Mucosa of descending colon (tissue), 3 donors: ENCODE data around the gene TMTC2. TPM values are rescaled to one million over a fixed set of nuclear protein-coding genes. Genes with fewer than 3 reads are reported as not detected.
A peak's percentile ranks its signal among the peaks of the same experiment; 100 is the strongest.

ENCODE experiments used
- ATAC-seq: fragments of 200-7000 bp; cut with Tn5 transposase; one replicate; pipeline ENCODE4 v1.9.1; 2020; ENCODE audit warnings: mild to moderate bottlenecking, moderate library complexity
- DNase-seq, 3 donors: peaks; one replicate each; pipeline ENCODE4 v3.0.0-alpha.2; 2020
- H3K36me3 ChIP-seq: fragments of 200-600 bp; one replicate; pipeline ENCODE4 v1.8.0; 2021; ENCODE audit warnings: low read depth, mild to moderate bottlenecking
- H3K4me1 ChIP-seq: fragments of 200-600 bp; one replicate; pipeline ENCODE4 v1.8.0; 2021; ENCODE audit warnings: low read depth, mild to moderate bottlenecking
- H3K4me3 ChIP-seq: fragments of 200-600 bp; one replicate; pipeline ENCODE4 v1.8.0; 2021; ENCODE audit warnings: mild to moderate bottlenecking
- H3K9me3 ChIP-seq: fragments of 200-600 bp; one replicate; pipeline ENCODE4 v1.8.0; 2021; ENCODE audit warnings: mild to moderate bottlenecking
- intact Hi-C, 2 donors: fragments of 100-400 bp; cut with DNase I in 1 of 2; cut with micrococcal nuclease in 1 of 2; formaldehyde crosslinking; loops; one replicate each; pipeline versions ENCODE4 v1.11.0 to v1.11.1; 2022; cut with DNase I, micrococcal nuclease
- total RNA-seq, 3 donors: library from RNA; stranded (reverse); fragmentation: NEBNext Ultra II Directional in 2 of 3; extraction: Animal tissue kit (Norgen Biotek cat#: 25700) in 2 of 3; gene quantifications; one replicate each; pipeline versions ENCODE4 v1.2.1 to v1.2.4, GENCODE V29; 2021 to 2023
- TF ChIP-seq, protein P1 (sequence below): fragments of 200-600 bp; IDR thresholded peaks from one replicate; pipeline ENCODE4 v1.8.0; 2022; ENCODE audit warnings: antibody characterized with exemption, mild to moderate bottlenecking
- donor health status: DM: no; HTN: no; CAD: no; lungs with moderate emphysema.
- donor health status: DM: no; HTN: no; CAD: no.
- donor health status: DM: no; HTN: yes; CAD: no.

TMTC2 gene
- total RNA-seq, 3 donors from 2014 or later: 13.3 to 40.4 (median 14.6) TPM

DNA sequence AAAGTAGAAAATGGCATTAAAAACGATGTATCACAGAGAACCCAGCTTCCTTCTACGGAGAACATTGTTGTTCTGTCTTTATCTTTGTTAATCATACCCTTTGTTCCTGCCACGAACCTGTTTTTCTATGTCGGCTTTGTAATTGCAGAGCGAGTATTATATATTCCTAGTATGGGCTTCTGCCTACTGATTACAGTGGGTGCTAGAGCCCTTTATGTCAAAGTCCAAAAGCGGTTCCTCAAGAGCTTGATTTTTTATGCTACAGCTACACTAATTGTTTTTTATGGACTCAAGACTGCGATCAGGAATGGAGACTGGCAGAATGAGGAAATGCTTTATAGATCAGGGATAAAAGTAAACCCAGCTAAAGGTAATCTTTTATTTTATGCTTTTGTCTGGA is 209.6 kb downstream of the TMTC2 start:
- TF ChIP-seq, protein P1, sequence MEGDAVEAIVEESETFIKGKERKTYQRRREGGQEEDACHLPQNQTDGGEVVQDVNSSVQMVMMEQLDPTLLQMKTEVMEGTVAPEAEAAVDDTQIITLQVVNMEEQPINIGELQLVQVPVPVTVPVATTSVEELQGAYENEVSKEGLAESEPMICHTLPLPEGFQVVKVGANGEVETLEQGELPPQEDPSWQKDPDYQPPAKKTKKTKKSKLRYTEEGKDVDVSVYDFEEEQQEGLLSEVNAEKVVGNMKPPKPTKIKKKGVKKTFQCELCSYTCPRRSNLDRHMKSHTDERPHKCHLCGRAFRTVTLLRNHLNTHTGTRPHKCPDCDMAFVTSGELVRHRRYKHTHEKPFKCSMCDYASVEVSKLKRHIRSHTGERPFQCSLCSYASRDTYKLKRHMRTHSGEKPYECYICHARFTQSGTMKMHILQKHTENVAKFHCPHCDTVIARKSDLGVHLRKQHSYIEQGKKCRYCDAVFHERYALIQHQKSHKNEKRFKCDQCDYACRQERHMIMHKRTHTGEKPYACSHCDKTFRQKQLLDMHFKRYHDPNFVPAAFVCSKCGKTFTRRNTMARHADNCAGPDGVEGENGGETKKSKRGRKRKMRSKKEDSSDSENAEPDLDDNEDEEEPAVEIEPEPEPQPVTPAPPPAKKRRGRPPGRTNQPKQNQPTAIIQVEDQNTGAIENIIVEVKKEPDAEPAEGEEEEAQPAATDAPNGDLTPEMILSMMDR: no peak
- H3K9me3 ChIP-seq: no peaks in the 10 kb centered on the region
- no peaks in the 10 kb centered on the region for H3K4me1 ChIP-seq
- no peaks in the 10 kb centered on the region for H3K36me3 ChIP-seq
- no peak overlapping the region for H3K4me3 ChIP-seq
- DNase-seq: peak in 1 of 3 donors; percentile 46
- peak; percentile 93 for ATAC-seq
- intact Hi-C loops: loop anchor here in 1 of 2 donors (10.0 kb wide), 1 partner anchor 211 kb away; the partner anchor contains the start of gene TMTC2

DNA sequence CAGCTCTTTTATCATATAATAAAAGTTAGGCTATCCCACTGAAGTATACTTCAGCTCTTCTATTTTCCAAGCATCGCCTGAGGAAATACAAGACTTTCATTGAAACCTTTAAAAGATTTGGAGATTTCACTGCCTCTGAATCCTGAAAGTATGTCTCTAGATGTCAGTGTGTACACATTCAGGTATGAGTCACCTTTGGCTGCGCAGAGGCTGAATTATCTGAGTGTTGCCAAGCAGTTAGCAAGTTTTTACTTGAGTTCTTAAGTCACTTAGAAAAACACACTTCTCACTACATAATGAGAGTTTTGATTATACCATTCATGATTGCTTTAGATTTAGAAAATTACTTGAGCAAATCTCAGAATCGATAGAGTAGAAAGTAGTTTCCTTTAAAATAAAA is 210.3 kb downstream of the TMTC2 start:
- Histone ChIP-seq H3K4me3 (no peak overlapping the region), H3K36me3 (no peaks in the 10 kb centered on the region), H3K4me1 (no peaks in the 10 kb centered on the region), H3K9me3 (no peaks in the 10 kb centered on the region)
- DNase-seq (peak in 1 of 3 donors; percentile 48), ATAC-seq (peak; percentile 91)
- intact Hi-C loops: loop anchor here in 1 of 2 donors (10.0 kb wide), 1 partner anchor 212 kb away; the partner anchor contains the start of gene TMTC2
- TF ChIP-seq, protein P1: no peak

DNA sequence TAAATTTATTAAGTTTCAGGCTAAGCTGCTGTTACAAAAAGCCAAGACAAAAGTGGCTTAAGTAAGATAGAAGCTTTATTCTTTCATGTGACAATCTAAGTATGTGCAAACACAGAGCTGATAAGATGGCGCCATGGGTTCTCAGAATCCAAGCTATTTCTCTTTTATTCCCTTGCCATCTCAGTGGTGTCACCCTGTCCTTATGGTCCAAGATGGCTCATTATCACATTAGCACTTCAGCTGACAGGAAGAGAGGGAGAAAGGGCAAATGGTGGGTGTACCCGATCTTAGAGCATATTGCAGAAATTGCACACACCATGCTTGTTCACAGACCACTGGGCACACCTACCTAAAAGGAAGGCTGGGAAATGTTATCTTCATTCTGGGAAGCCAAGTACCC is 211.7 kb downstream of the TMTC2 start:
- Histone ChIP-seq H3K36me3 (no peaks in the 10 kb centered on the region), H3K9me3 (no peaks in the 10 kb centered on the region), H3K4me1 (no peaks in the 10 kb centered on the region), H3K4me3 (no peak overlapping the region)
- ATAC-seq (no peak), DNase-seq (no peak)
- intact Hi-C loops: loop anchor here in 1 of 2 donors (10.0 kb wide), 1 partner anchor 214 kb away; the partner anchor contains the start of gene TMTC2
- TF ChIP-seq, protein P1: no peak

DNA sequence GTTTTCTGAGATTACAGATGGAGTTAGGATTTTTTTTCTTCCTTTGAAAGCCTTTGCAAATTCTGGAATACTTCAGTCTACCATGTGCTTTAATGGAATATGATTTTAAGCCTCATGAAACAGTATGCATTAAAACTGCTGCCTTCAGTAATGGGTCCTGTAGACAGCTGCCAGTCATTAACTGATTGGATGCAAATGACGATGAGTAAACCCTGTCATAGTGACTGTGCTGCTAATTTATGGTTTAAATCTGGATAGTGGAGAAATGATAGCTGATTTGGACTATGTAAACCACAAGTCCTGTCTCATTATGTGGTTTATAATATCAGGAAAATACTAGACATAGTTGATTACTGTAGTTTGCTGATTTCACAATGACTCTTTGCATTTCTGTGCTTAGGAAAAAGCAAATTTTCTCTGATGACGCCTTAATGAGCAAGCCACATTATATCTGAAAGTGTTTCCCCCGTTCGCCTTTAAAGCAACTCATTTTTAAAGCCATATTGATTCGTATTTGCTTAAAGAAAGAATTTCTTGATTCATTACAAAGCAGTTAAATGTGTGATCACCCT is 217.6 kb downstream of the TMTC2 start:
- intact Hi-C loops: no loop called here
- no peak for ATAC-seq
- DNase-seq: no peak
- no peaks in the 10 kb centered on the region for H3K4me1 ChIP-seq
- no peaks in the 10 kb centered on the region for H3K36me3 ChIP-seq
- no peaks in the 10 kb centered on the region for H3K9me3 ChIP-seq
- no peak overlapping the region for H3K4me3 ChIP-seq
- TF ChIP-seq, protein P1: no peak

DNA sequence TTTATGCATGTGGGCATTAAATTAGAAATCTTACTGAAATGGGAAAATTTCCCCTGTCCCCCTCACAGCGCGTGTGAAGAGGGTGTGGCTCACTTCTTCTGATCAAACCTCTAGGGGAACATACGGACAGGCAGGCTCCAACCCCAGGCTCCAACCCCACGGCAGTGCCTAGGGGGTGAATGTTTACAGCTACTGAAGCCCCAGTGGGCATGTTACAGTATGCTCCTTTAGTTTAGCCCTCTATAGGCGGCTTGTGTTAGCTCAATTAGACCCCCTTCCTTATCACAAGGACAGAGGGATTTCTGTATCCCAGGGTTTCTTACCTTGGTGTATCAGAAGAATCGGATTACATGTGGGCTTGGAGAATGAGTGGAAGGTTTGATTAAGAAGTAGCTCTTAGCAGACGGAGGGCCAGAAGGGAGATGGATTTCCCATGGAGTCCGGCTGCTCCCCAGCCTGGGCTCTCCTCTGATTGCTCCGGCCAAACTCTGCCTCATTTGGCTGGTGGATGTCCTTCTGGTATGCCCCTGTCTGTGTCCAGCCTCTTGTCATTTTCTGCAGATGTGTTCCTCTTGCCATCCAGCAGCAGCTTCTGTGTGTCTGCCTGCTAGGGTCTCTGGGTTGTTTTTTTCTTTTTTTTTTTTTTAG is 223.7 kb downstream of the TMTC2 start:
- H3K9me3 ChIP-seq: no peaks in the 10 kb centered on the region
- no peak for DNase-seq
- no peaks in the 10 kb centered on the region for H3K4me1 ChIP-seq
- TF ChIP-seq, protein P1: no peak
- intact Hi-C loops: no loop called here
- H3K4me3 ChIP-seq: no peak overlapping the region
- no peak for ATAC-seq
- H3K36me3 ChIP-seq: no peaks in the 10 kb centered on the region
